GM03348 (cell line): Measurements from ENCODE around the gene SNRPF.
"Not testable (repeated sequence)": the region's sequence is repeated elsewhere in the genome, so short reads cannot be mapped to it uniquely, and the experiment has no call there.

Experiments
- DNase-seq: peaks from one replicate; pipeline ENCODE4 v3.0.0; 2012; ENCODE audit warnings: low spot score

The SNRPF gene

GRCh38 chr12:95858451-95859343, at the start of gene SNRPF:
Gene SNRPF, plus strand, starts transcription at chr12:95858952. Its CDS starts 122 bp downstream, at chr12:95859074.
- DNase-seq, result peak; percentile 100

GRCh38 chr12:95809000-95809680, 49.6 kb upstream of the SNRPF start:
- DNase-seq, result no peak

GRCh38 chr12:95810411-95810810, 48.3 kb upstream of the SNRPF start:
- no peak for DNase-seq

GRCh38 chr12:95812155-95812554, 46.6 kb upstream of the SNRPF start:
- not testable (repeated sequence) for DNase-seq

- peak; percentile 66 for DNase-seq
Measured at GRCh38 chr12:95815632-95816212, 43.0 kb upstream of the SNRPF start.

- DNase-seq, result peak; percentile 63
Measured at GRCh38 chr12:95820096-95820703, 38.6 kb upstream of the SNRPF start.

- DNase-seq, result no peak
Measured at GRCh38 chr12:95829395-95829794, 29.4 kb upstream of the SNRPF start.

- DNase-seq, result no peak
Measured at GRCh38 chr12:95830335-95831089, 28.2 kb upstream of the SNRPF start.

GRCh38 chr12:95834572-95834971, 24.2 kb upstream of the SNRPF start:
- DNase-seq, result no peak

- DNase-seq, result peak; percentile 28
Measured at GRCh38 chr12:95836185-95836609, 22.6 kb upstream of the SNRPF start.

- peak; percentile 15 for DNase-seq
Measured at GRCh38 chr12:95836630-95837239, 22.0 kb upstream of the SNRPF start.

GRCh38 chr12:95837240-95838038, 21.3 kb upstream of the SNRPF start:
- no peak for DNase-seq

- DNase-seq, result peak; percentile 17
Measured at GRCh38 chr12:95838125-95838524, 20.6 kb upstream of the SNRPF start.

- not testable (repeated sequence) for DNase-seq
Measured at GRCh38 chr12:95842426-95842825, 16.3 kb upstream of the SNRPF start.

- peak; percentile 13 for DNase-seq
Measured at GRCh38 chr12:95848575-95849388, 10.0 kb upstream of the SNRPF start.

GRCh38 chr12:95851606-95852005, 7.1 kb upstream of the SNRPF start:
- no peak for DNase-seq

GRCh38 chr12:95852133-95852532, 6.6 kb upstream of the SNRPF start:
- DNase-seq, result no peak

- no peak for DNase-seq
Measured at GRCh38 chr12:95857156-95857555, 1.6 kb upstream of the SNRPF start.

GRCh38 chr12:95857799-95858198, 953 bp upstream of the SNRPF start:
- no peak for DNase-seq
